B cell (primary cell): ENCODE results near the gene PPP1R15A. TPM values are rescaled to one million over a fixed set of nuclear protein-coding genes. Genes with fewer than 3 reads are reported as not detected.

Experiments
- ATAC-seq: fragments of 200-7000 bp; cut with Tn5 transposase; one replicate; pipeline ENCODE4 v1.10.0; 2021; ENCODE audit warnings: low read depth, mild to moderate bottlenecking, moderate number of reproducible peaks, moderate library complexity
- CTCF ChIA-PET: fragments of 350-600 bp; sonication (Branson Sonifier 250); formaldehyde crosslinking; loops from one replicate; lab custom pipeline; 2021; ENCODE audit warnings: antibody characterized with exemption, inconsistent platforms; lab: Charles Lee
- POLR2A ChIA-PET: fragments of 350-600 bp; sonication (Branson Sonifier 250); formaldehyde crosslinking; loops from one replicate; lab custom pipeline; 2021; ENCODE audit warnings: antibody characterized with exemption; lab: Charles Lee
- DNase-seq: peaks from one replicate; pipeline ENCODE4 v3.0.0; 2013
- H2AFZ ChIP-seq: 2 replicates; pipeline ENCODE4 v1.6.1; 2012; ENCODE audit warnings: mild to moderate bottlenecking, low read depth, low read length; ENCODE audit not compliant: insufficient read depth, poor library complexity, severe bottlenecking
- H3K27ac ChIP-seq, 2 donors: 1 replicate in 1 of 2; 2 replicates in 1 of 2; pipeline ENCODE4 v1.5.1; 2012 to 2013; ENCODE audit warnings: low read length in 2 of 2, mild to moderate bottlenecking in 2 of 2, moderate library complexity in 1 of 2
- H3K27me3 ChIP-seq, 4 experiments: fragments of 200-600 bp in 1 of 4; sonication (generic) in 1 of 4; replicated peaks in 1 of 4; 1 replicate in 2 of 4; 2 replicates in 2 of 4; pipeline versions ENCODE4 v1.6.1 to v1.7.0; 2013 to 2016; ENCODE audit warnings: low read length in 3 of 4, mild to moderate bottlenecking in 2 of 4, mixed read lengths in 1 of 4, moderate library complexity in 1 of 4; ENCODE audit not compliant: insufficient read depth in 4 of 4, control insufficient read depth in 3 of 4; ENCODE audit errors: control extremely low read depth in 1 of 4
- H3K36me3 ChIP-seq, 2 experiments: replicated peaks in 1 of 2; 1 replicate in 1 of 2; 2 replicates in 1 of 2; pipeline versions ENCODE4 v1.6.1 to v1.7.1; 2013; ENCODE audit warnings: low read length in 1 of 2; ENCODE audit not compliant: insufficient read depth in 2 of 2, control insufficient read depth in 1 of 2; ENCODE audit errors: control extremely low read depth in 1 of 2, extremely low read depth in 1 of 2
- H3K4me1 ChIP-seq, 2 donors: fragments of 200-600 bp in 1 of 2; sonication (generic) in 1 of 2; 1 replicate in 1 of 2; 2 replicates in 1 of 2; pipeline versions ENCODE4 v1.5.1 to v1.6.1; 2013 to 2017; ENCODE audit warnings: low read length in 2 of 2; ENCODE audit not compliant: control insufficient read depth in 2 of 2, insufficient read depth in 2 of 2
- H3K4me2 ChIP-seq: replicated peaks from 2 replicates; pipeline ENCODE3; 2012; ENCODE audit warnings: mild to moderate bottlenecking, low read depth, low read length; ENCODE audit not compliant: poor library complexity, severe bottlenecking
- H3K4me3 ChIP-seq, 5 experiments: fragments of 200-600 bp in 1 of 5; sonication (generic) in 1 of 5; 1 replicate in 3 of 5; 2 replicates in 2 of 5; pipeline versions ENCODE4 v1.5.1 to v1.7.0; 2011 to 2016; ENCODE audit warnings: low read length in 4 of 5, mild to moderate bottlenecking in 4 of 5, low read depth in 2 of 5, control low read depth in 1 of 5, moderate library complexity in 1 of 5; ENCODE audit not compliant: insufficient read depth in 1 of 5; ENCODE audit errors: control extremely low read depth in 1 of 5, extremely low read depth in 1 of 5
- H3K79me2 ChIP-seq: fragments of 200-600 bp; sonication (generic); one replicate; pipeline ENCODE4 v1.6.0; 2016; ENCODE audit warnings: low read length; ENCODE audit not compliant: control insufficient read depth, insufficient read depth
- H3K9ac ChIP-seq: fragments of 200-600 bp; sonication (generic); 2 replicates; pipeline ENCODE4 v1.6.1; 2017; ENCODE audit warnings: mild to moderate bottlenecking, low read length, moderate library complexity
- H3K9me3 ChIP-seq, 3 donors: one replicate each; pipeline versions ENCODE4 v1.6.1 to v1.7.1; 2013; ENCODE audit warnings: low read length in 2 of 3; ENCODE audit not compliant: control insufficient read depth in 2 of 3, insufficient read depth in 1 of 3; ENCODE audit errors: control extremely low read depth in 1 of 3
- H4K20me1 ChIP-seq: 2 replicates; pipeline ENCODE4 v1.6.0; 2012; ENCODE audit warnings: mild to moderate bottlenecking, low read length; ENCODE audit not compliant: insufficient read depth, control insufficient read depth, poor library complexity, severe bottlenecking
- H3K27ac Mint-ChIP-seq: one replicate; pipeline ENCODE4 v1.8.0; 2021; ENCODE audit warnings: mixed read lengths
- H3K27me3 Mint-ChIP-seq: one replicate; pipeline ENCODE4 v1.8.0; 2021; ENCODE audit warnings: mixed read lengths
- H3K4me1 Mint-ChIP-seq: one replicate; pipeline ENCODE4 v1.8.0; 2021; ENCODE audit warnings: mixed read lengths
- H3K4me3 Mint-ChIP-seq: one replicate; pipeline ENCODE4 v1.8.0; 2021; ENCODE audit warnings: mixed read lengths
- H3K9me3 Mint-ChIP-seq: one replicate; pipeline ENCODE4 v1.8.0; 2022; ENCODE audit warnings: mixed read lengths; ENCODE audit not compliant: insufficient read depth
- EZH2 ChIP-seq: IDR thresholded peaks from 2 replicates; pipeline ENCODE4 v1.6.1; 2012; ENCODE audit warnings: borderline replicate concordance, low read depth, mild to moderate bottlenecking, moderate library complexity, low read length; ENCODE audit not compliant: insufficient read depth, poor library complexity, severe bottlenecking
- WGBS: methylation state at CpG from one replicate; pipeline ENCODE4 v1.1.5; 2013; ENCODE audit warnings: missing lambda C conversion rate; ENCODE audit not compliant: insufficient coverage; 5-methylcytosine and 5-hydroxymethylcytosine counted together
- intact Hi-C: fragments of 100-400 bp; cut with micrococcal nuclease; formaldehyde crosslinking; loops from one replicate; pipeline ENCODE4 v1.10.0; 2022
- polyA plus RNA-seq: library from polyadenylated mRNA; depleted of rRNA; stranded (reverse); fragments of >200 nt; gene quantifications from 2 replicates; pipeline ENCODE4 v1.2.3, GENCODE V29; 2012
- total RNA-seq, 2 donors: library from RNA; stranded (reverse); fragments of 120-200 nt in 1 of 2; gene quantifications; 1 replicate in 1 of 2; 2 replicates in 1 of 2; pipeline versions ENCODE4 v1.2.3 to v1.2.4, GENCODE V29; 2013 to 2022
- TF ChIP-seq, protein P1 (sequence below): fragments of 200-600 bp; IDR thresholded peaks from one replicate; pipeline ENCODE4 v1.8.0; 2022; ENCODE audit warnings: antibody characterized with exemption, mild to moderate bottlenecking

PPP1R15A gene
- total and polyA plus RNA-seq, 2 donors (not counting 1 experiment from before 2014, with no cell fraction given), result 122 to 1,029 TPM

DNA sequence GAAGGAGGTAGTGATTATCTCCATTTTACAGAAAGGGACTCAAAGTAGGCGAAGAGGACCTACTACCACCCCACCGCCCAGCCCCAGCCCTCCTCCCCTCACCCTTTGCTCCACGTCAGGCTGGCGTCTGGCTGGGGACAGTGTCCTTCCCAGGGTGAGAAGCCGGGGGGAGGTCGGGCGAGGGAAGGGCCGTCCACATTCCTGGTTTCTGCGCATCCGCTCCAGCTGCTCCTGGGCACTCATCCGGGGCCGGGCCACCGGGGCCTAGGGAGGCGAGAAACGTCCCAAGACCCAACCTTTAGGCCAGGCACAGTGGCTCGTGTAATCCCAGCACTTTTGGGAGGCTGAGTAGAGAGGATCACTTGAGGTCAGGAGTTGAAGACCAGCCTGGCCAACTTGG is 31.2 kb upstream of the PPP1R15A start:
- Histone ChIP-seq H3K9me3 (peaks cover 0 to 8% (median 0%) of the 10 kb centered on the region in 3 donors), H3K27ac (no peak overlapping the region), H3K36me3 (no peaks in the 10 kb centered on the region), H3K4me2 (no peak overlapping the region), H3K79me2 (no peaks in the 10 kb centered on the region), H2AFZ (no peak overlapping the region), H3K4me3 (no peak overlapping the region), H4K20me1 (no peaks in the 10 kb centered on the region), H3K4me1 (peaks cover 9 to 15% of the 10 kb centered on the region in 2 donors), H3K27me3 (peaks cover 0 to 13% (median 1%) of the 10 kb centered on the region in 4 experiments), H3K9ac (no peak overlapping the region)
- intact Hi-C loops, result no loop called here
- DNase-seq (no peak), ATAC-seq (no peak)
- no peak overlapping the region for H3K4me3 Mint-ChIP-seq
- WGBS, result 100% methylated on average over 10 of the region's 16 CpGs
- no peak overlapping the region for H3K27ac Mint-ChIP-seq
- H3K9me3 Mint-ChIP-seq, result no peaks in the 10 kb centered on the region
- H3K27me3 Mint-ChIP-seq, result no peaks in the 10 kb centered on the region
- H3K4me1 Mint-ChIP-seq, result peaks cover 15% of the 10 kb centered on the region
- CTCF ChIA-PET, result interaction anchor here (0.9 to 12.9 kb wide), 10 partner anchors 10 to 154 kb away, joined by 3 to 553 read pairs (median 18); no protein-coding TSS in a partner anchor
- TF ChIP-seq, protein P1, sequence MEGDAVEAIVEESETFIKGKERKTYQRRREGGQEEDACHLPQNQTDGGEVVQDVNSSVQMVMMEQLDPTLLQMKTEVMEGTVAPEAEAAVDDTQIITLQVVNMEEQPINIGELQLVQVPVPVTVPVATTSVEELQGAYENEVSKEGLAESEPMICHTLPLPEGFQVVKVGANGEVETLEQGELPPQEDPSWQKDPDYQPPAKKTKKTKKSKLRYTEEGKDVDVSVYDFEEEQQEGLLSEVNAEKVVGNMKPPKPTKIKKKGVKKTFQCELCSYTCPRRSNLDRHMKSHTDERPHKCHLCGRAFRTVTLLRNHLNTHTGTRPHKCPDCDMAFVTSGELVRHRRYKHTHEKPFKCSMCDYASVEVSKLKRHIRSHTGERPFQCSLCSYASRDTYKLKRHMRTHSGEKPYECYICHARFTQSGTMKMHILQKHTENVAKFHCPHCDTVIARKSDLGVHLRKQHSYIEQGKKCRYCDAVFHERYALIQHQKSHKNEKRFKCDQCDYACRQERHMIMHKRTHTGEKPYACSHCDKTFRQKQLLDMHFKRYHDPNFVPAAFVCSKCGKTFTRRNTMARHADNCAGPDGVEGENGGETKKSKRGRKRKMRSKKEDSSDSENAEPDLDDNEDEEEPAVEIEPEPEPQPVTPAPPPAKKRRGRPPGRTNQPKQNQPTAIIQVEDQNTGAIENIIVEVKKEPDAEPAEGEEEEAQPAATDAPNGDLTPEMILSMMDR, result no peak
- no peak for TF ChIP-seq EZH2
- POLR2A ChIA-PET, result interaction anchor here (1.9 kb wide), 1 partner anchor 46 kb away, joined by 8 read pairs; no protein-coding TSS in a partner anchor

DNA sequence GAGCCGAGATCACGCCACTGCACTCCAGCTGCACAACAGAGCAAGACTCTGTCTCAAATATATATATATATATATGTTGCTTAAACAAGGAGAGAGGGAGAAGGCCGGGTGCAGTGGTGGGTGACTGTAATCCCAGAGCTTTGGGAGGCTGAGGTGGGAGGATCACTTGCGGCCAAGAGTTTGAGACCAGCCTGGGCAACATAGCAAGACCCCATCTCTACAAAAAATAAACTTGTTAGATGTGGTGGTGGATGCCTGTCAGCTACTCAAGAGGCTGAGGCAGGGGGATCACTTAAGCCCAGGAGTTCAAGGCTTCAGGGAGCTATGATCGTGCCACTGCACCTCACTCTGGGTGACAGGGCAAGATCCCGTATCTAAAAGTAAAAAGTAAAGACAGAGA is 30.6 kb upstream of the PPP1R15A start:
- H3K4me2 ChIP-seq, result no peak overlapping the region
- H3K9ac ChIP-seq, result no peak overlapping the region
- H3K27ac ChIP-seq, result no peak overlapping the region
- peaks cover 0 to 8% (median 1%) of the 10 kb centered on the region in 4 experiments for H3K27me3 ChIP-seq
- no peak overlapping the region for H2AFZ ChIP-seq
- no peaks in the 10 kb centered on the region for H3K79me2 ChIP-seq
- no peak for DNase-seq
- H3K27me3 Mint-ChIP-seq, result no peaks in the 10 kb centered on the region
- peaks cover 4 to 10% of the 10 kb centered on the region in 2 donors for H3K4me1 ChIP-seq
- WGBS, result 93% methylated on average over 2 of the region's 6 CpGs
- no peak for ATAC-seq
- H3K4me1 Mint-ChIP-seq, result peaks cover 11% of the 10 kb centered on the region
- peaks cover 0 to 3% (median 0%) of the 10 kb centered on the region in 3 donors for H3K9me3 ChIP-seq
- CTCF ChIA-PET, result interaction anchor here (0.6 to 12.9 kb wide), 24 partner anchors 8 to 352 kb away, joined by 3 to 553 read pairs (median 5); partner anchors contain the start of genes NUCB1 and PPP1R15A
- no peak overlapping the region for H3K4me3 ChIP-seq
- POLR2A ChIA-PET, result interaction anchor here (1.9 kb wide), 1 partner anchor 46 kb away, joined by 8 read pairs; no protein-coding TSS in a partner anchor
- TF ChIP-seq EZH2, result no peak
- TF ChIP-seq, protein P1, result no peak
- H4K20me1 ChIP-seq, result no peaks in the 10 kb centered on the region
- no peak overlapping the region for H3K4me3 Mint-ChIP-seq
- H3K36me3 ChIP-seq, result no peaks in the 10 kb centered on the region
- H3K27ac Mint-ChIP-seq, result no peak overlapping the region
- intact Hi-C loops, result no loop called here
- no peaks in the 10 kb centered on the region for H3K9me3 Mint-ChIP-seq
